ENCODE results near the gene TREML2.

Gene TREML2

GRCh38 chr6:41161380-41161779 is 39.6 kb downstream of the TREML2 start:
- H3K9me3 ChIP-seq (ENCODE audit: control insufficient read depth, insufficient read depth, low read depth, low read length) = no peaks in the 10 kb centered on the region
- no peaks in the 10 kb centered on the region for H3K4me1 ChIP-seq (ENCODE audit: control insufficient read depth, insufficient read depth, low read length)
- H3K4me3 ChIP-seq (ENCODE audit: low read depth, low read length) = no peak overlapping the region
- ChIA-PET CTCF (no interaction called here), POLR2A (interaction anchor here (0.8 kb wide), 1 partner anchor 10 kb away, joined by 3 read pairs; no protein-coding TSS in a partner anchor)
- no peaks in the 10 kb centered on the region for H3K36me3 ChIP-seq (ENCODE audit: control insufficient read depth in 2 of 2, insufficient read depth in 1 of 2, low read length in 2 of 2)
- TF ChIP-seq ZNF266 (tag by site-specific recombination; IDR thresholded peaks at IDR 0.05; ENCODE audit: low read depth) (no peak), ZNF341 (tag by site-specific recombination; IDR thresholded peaks at IDR 0.05; ENCODE audit: low read depth) (no peak), EGR2 (tag by site-specific recombination; IDR thresholded peaks at IDR 0.05; ENCODE audit: low read depth) (no peak), REPIN1 (tag by site-specific recombination; IDR thresholded peaks at IDR 0.05; ENCODE audit: low read depth) (no peak), ZNF133 (tag by site-specific recombination; IDR thresholded peaks at IDR 0.05) (no peak), ZIC2 (tag by site-specific recombination; IDR thresholded peaks at IDR 0.05) (peak; percentile 77), ZNF394 (tag by site-specific recombination; IDR thresholded peaks at IDR 0.05; ENCODE audit: borderline replicate concordance) (no peak)
- no peak overlapping the region for H3K27ac ChIP-seq (ENCODE audit: extremely low read depth, low read depth, low read length)

DNA sequence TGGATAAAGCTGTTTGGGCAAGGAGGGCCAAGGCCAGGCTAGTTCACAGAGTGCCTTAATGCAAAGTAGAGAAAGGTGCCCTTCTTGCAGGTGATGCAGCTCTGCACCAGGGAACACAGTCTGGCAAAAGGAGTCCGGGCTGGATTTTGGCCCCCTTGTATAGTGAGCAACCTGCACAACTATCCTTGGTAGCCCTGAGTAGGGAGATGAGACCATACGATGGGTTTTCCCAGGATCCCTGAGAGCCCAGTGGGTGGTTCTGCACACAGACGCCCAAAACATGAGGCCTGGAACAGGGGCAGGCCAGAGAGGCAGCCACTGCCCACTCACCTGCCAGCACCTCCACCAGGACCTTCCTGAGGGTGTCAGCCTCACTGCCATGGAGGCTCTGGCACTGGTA is 40.0 kb downstream of the TREML2 start:
- POLR2A ChIA-PET = interaction anchor here (0.8 kb wide), 1 partner anchor 9 kb away, joined by 3 read pairs; no protein-coding TSS in a partner anchor
- no peaks in the 10 kb centered on the region for H3K4me1 ChIP-seq (ENCODE audit: control insufficient read depth, insufficient read depth, low read length)
- H3K27ac ChIP-seq (ENCODE audit: extremely low read depth, low read depth, low read length) = no peak overlapping the region

GRCh38 chr6:41159415-41160082 is 41.4 kb downstream of the TREML2 start:
- Histone ChIP-seq H3K4me1 (ENCODE audit: control insufficient read depth, insufficient read depth, low read length) (no peaks in the 10 kb centered on the region), H3K36me3 (ENCODE audit: control insufficient read depth in 2 of 2, insufficient read depth in 1 of 2, low read length in 2 of 2) (no peaks in the 10 kb centered on the region), H3K4me3 (ENCODE audit: low read depth, low read length) (no peak overlapping the region), H3K9me3 (ENCODE audit: control insufficient read depth, insufficient read depth, low read depth, low read length) (no peaks in the 10 kb centered on the region), H3K27ac (ENCODE audit: extremely low read depth, low read depth, low read length) (no peak overlapping the region)
- ChIA-PET POLR2A (no interaction called here), CTCF (interaction anchor here (0.8 kb wide), 1 partner anchor 20 kb away, joined by 3 read pairs; no protein-coding TSS in a partner anchor)
- peak; percentile 32; the same call in 1 of the 2 replicates for TF ChIP-seq OSR2 (tag by site-specific recombination; IDR thresholded peaks at IDR 0.05)
- peak; percentile 63 for TF ChIP-seq FEZF1 (tag by site-specific recombination; IDR thresholded peaks at IDR 0.05)
- TF ChIP-seq ZNF792 (tag by site-specific recombination; IDR thresholded peaks at IDR 0.05) = no peak

More for the DNA sequence above, 40.0 kb downstream of the TREML2 start:
- CTCF ChIA-PET = no interaction called here
- no peaks in the 10 kb centered on the region for H3K9me3 ChIP-seq (ENCODE audit: control insufficient read depth, insufficient read depth, low read depth, low read length)
- TF ChIP-seq ZNF624 (tag by site-specific recombination; IDR thresholded peaks at IDR 0.05) (no peak), KLF10 (tag by site-specific recombination; IDR thresholded peaks at IDR 0.05) (no peak), ZEB2 (tag by site-specific recombination; IDR thresholded peaks at IDR 0.05) (no peak), ZNF23 (tag by site-specific recombination; IDR thresholded peaks at IDR 0.05; ENCODE audit: borderline replicate concordance) (no peak), KLF9 (tag by site-specific recombination; IDR thresholded peaks at IDR 0.05; ENCODE audit: low read depth) (no peak), ZSCAN5A (tag by site-specific recombination; IDR thresholded peaks at IDR 0.05) (no peak), ZNF654 (tag by site-specific recombination; IDR thresholded peaks at IDR 0.05; ENCODE audit: low read depth) (no peak), ZNF510 (tag by site-specific recombination; IDR thresholded peaks at IDR 0.05; ENCODE audit: insufficient replicate concordance) (no peak), ZNF223 (tag by site-specific recombination; IDR thresholded peaks at IDR 0.05) (no peak), GLI2 (tag by site-specific recombination; IDR thresholded peaks at IDR 0.05; ENCODE audit: borderline replicate concordance, low read depth) (no peak), ZNF571 (tag by site-specific recombination; IDR thresholded peaks at IDR 0.05) (no peak), ZNF302 (tag by site-specific recombination; IDR thresholded peaks at IDR 0.05; ENCODE audit: low read depth) (no peak), ZFP37 (tag by site-specific recombination; IDR thresholded peaks at IDR 0.05) (no peak), ZNF324 (tag by site-specific recombination; IDR thresholded peaks at IDR 0.05) (no peak), ZNF837 (tag by site-specific recombination; IDR thresholded peaks at IDR 0.05) (no peak)
- TF ChIP-seq, protein P1, sequence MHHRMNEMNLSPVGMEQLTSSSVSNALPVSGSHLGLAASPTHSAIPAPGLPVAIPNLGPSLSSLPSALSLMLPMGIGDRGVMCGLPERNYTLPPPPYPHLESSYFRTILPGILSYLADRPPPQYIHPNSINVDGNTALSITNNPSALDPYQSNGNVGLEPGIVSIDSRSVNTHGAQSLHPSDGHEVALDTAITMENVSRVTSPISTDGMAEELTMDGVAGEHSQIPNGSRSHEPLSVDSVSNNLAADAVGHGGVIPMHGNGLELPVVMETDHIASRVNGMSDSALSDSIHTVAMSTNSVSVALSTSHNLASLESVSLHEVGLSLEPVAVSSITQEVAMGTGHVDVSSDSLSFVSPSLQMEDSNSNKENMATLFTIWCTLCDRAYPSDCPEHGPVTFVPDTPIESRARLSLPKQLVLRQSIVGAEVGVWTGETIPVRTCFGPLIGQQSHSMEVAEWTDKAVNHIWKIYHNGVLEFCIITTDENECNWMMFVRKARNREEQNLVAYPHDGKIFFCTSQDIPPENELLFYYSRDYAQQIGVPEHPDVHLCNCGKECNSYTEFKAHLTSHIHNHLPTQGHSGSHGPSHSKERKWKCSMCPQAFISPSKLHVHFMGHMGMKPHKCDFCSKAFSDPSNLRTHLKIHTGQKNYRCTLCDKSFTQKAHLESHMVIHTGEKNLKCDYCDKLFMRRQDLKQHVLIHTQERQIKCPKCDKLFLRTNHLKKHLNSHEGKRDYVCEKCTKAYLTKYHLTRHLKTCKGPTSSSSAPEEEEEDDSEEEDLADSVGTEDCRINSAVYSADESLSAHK (tag by site-specific recombination; IDR thresholded peaks at IDR 0.05) = no peak
- H3K36me3 ChIP-seq (ENCODE audit: control insufficient read depth in 2 of 2, insufficient read depth in 1 of 2, low read length in 2 of 2) = no peaks in the 10 kb centered on the region
- no peak overlapping the region for H3K4me3 ChIP-seq (ENCODE audit: low read depth, low read length)
